Right cardiac atrium (tissue), 5 donors: Measurements from ENCODE around the gene RTKN2. TPM values are rescaled to one million over a fixed set of nuclear protein-coding genes. Genes with fewer than 3 reads are reported as not detected.

Experiments used
- ATAC-seq, 2 donors: fragments of 200-7000 bp; cut with Tn5 transposase; one replicate each; pipeline versions ENCODE4 v1.8.0 to v1.9.1; 2020; ENCODE audit warnings: moderate library complexity in 2 of 2, mild to moderate bottlenecking in 1 of 2
- DNase-seq, 3 donors: peaks; one replicate each; pipeline ENCODE4 v3.0.0-alpha.2; 2020
- H3K27ac ChIP-seq: one replicate; pipeline ENCODE4 v1.5.1; 2013; ENCODE audit warnings: mild to moderate bottlenecking, low read length, control low read depth, moderate library complexity
- H3K27me3 ChIP-seq: one replicate; pipeline ENCODE4 v1.6.1; 2013; ENCODE audit not compliant: control insufficient read depth, insufficient read depth
- H3K4me1 ChIP-seq: one replicate; pipeline ENCODE4 v1.6.1; 2013; ENCODE audit warnings: low read length; ENCODE audit not compliant: control insufficient read depth, insufficient read depth
- H3K4me3 ChIP-seq: one replicate; pipeline ENCODE4 v1.5.1; 2013; ENCODE audit warnings: low read length, control low read depth
- H3K9me3 ChIP-seq: one replicate; pipeline ENCODE4 v1.6.1; 2013; ENCODE audit warnings: low read length; ENCODE audit not compliant: control insufficient read depth
- WGBS: extraction: QIAGEN DNeasy Blood & Tissue Kit; methylation state at CpG from one replicate; pipeline ENCODE4 v1.1.7; 2013; 5-methylcytosine and 5-hydroxymethylcytosine counted together
- intact Hi-C, 4 donors: fragments of 100-400 bp; cut with DNase I; formaldehyde crosslinking; loops; one replicate each; pipeline versions ENCODE4 v1.11.0 to v1.14.0; 2022 to 2023
- polyA plus RNA-seq: library from polyadenylated mRNA; stranded (reverse); fragments of 200-250 nt; gene quantifications from one replicate; pipeline ENCODE4 v1.2.3, GENCODE V29; 2013
- total RNA-seq, 4 donors: library from RNA; stranded (reverse); fragmentation: NEBNext Ultra II Directional; extraction: Animal tissue kit (Norgen Biotek cat#: 25700); gene quantifications; one replicate each; pipeline ENCODE4 v1.2.1, GENCODE V29; 2021
- donor health status: healthy with polysubstance abuse.
- donor health status: DM: no; HTN: yes; CAD: no.
- donor health status: DM: no; HTN: no; CAD: no.
- donor health status: DM: no; HTN: yes; CAD: no; lungs with severe emphysema.
- donor health status: DM: yes; HTN: yes; CAD: no.

Gene RTKN2
- total and polyA plus RNA-seq, 5 donors = 0.06 to 0.19 (median 0.11) TPM

DNA sequence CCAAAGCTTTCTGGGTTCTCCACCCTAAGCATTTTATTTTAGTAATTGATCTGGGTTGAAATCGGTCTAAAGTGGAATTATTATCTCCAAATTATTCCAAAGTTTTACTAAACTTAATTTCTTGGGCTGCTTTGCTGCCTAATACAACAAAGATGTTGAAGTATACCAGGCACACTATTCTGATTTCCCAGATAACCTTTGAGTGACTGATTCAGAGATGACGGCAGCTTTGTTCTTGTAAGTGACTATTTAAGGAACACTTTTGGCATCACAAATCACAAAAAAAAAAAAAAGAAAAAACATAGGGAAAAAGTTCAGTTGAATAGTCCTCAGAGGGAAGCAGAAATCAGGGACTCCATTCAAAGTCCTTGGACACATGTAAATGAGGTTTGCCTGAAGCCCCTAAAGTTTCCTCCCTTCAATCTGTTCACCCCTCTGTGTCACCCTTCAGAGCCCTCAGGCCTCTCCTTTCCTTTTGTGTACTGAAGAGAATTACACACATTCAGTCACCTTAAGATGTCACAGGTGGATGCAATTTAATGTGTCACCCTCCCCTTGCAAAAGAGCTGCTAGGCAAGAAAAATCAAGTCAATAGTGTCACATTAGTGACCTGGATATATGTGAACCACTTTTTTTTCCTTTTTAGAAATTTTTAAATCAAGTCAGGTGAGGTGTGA is 81.5 kb downstream of the RTKN2 start:
- Histone ChIP-seq H3K27me3 (no peaks in the 10 kb centered on the region), H3K27ac (peak overlapping the region; percentile 52), H3K4me3 (no peak overlapping the region), H3K4me1 (peaks cover 2% of the 10 kb centered on the region), H3K9me3 (no peaks in the 10 kb centered on the region)
- WGBS = 49% methylated on average over 2 of the region's 2 CpGs
- DNase-seq = no peak
- intact Hi-C loops = no loop called here
- ATAC-seq = peak in 1 of 2 donors; percentile 76

DNA sequence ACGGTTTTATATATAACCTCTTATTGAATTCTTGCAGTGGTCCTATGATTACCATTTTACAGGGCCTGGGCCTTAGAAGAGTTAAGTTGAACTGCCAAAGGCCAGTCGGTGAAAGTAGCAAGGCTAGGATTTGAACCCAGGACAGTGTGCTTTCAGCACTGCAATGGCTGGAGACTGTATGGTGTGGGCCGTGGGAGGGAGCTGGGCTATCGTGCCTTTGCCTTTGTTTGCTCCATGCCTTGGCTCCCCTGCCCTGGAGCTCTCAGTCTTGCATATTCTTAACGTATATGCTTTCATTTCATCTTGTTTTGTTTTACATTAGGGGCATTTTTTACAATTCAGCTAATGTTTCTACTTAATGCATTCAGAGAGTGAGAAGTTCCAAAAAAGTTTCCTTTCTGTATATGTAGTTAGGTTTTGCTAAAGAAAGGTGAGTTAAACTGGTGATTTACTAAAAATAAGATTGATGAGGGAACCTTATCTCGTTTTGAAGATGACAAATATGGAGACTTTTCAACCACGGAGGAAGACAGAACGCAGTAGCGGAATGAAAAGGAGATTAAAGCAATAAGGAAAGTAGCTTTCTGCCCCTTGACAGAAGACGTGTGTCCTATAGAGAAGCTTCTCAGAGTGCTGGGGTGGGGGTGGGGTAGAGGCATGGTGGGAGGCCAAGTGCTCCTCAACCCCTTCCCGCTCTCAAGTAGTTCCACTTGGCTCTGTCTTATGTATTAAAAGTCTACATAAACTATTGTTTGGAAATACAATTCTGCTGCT is 82.5 kb downstream of the RTKN2 start:
- H3K4me1 ChIP-seq = peaks cover 2% of the 10 kb centered on the region
- H3K27ac ChIP-seq = no peak overlapping the region
- WGBS = 72% methylated on average over 11 of the region's 11 CpGs
- H3K4me3 ChIP-seq = no peak overlapping the region
- no peak for ATAC-seq
- H3K9me3 ChIP-seq = no peaks in the 10 kb centered on the region
- intact Hi-C loops = no loop called here
- no peak for DNase-seq
- H3K27me3 ChIP-seq = no peaks in the 10 kb centered on the region

- 92% methylated on average over 5 of the region's 5 CpGs for WGBS
- ATAC-seq (no peak), DNase-seq (no peak)
- Histone ChIP-seq H3K4me3 (no peak overlapping the region), H3K4me1 (peaks cover 2% of the 10 kb centered on the region), H3K9me3 (no peaks in the 10 kb centered on the region), H3K27ac (no peak overlapping the region), H3K27me3 (no peaks in the 10 kb centered on the region)
- intact Hi-C loops = no loop called here
Measured at GRCh38 chr10:62183857-62184795, 84.5 kb downstream of the RTKN2 start.

DNA sequence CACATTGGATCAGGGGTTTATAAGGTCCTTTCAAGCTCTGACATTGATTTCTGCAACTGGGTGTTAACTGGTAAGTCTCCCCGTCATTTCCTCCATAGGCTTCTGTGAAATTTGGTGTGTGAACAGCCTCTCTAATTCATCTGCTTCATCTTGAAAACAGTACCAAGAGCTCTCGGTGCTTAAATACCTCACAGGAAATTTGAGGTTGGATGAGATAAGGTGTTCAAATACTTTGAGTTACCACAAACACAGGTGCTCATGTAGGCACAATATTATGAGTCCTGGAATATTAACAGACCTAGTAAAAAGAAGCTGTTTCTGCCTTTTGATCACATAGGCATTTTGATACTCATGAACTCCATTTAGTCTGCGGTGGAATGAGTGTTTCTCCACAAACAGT is 85.2 kb downstream of the RTKN2 start:
- no peak overlapping the region for H3K4me3 ChIP-seq
- H3K4me1 ChIP-seq = peaks cover 2% of the 10 kb centered on the region
- H3K27ac ChIP-seq = no peak overlapping the region
- intact Hi-C loops = no loop called here
- ATAC-seq = no peak
- DNase-seq = no peak
- H3K9me3 ChIP-seq = no peaks in the 10 kb centered on the region
- WGBS = 77% methylated on average over 3 of the region's 3 CpGs
- H3K27me3 ChIP-seq = no peaks in the 10 kb centered on the region

GRCh38 chr10:62182595-62182994 is 86.0 kb downstream of the RTKN2 start:
- Histone ChIP-seq H3K4me3 (no peak overlapping the region), H3K9me3 (no peaks in the 10 kb centered on the region), H3K4me1 (peaks cover 2% of the 10 kb centered on the region), H3K27me3 (no peaks in the 10 kb centered on the region), H3K27ac (no peak overlapping the region)
- intact Hi-C loops = no loop called here
- DNase-seq (no peak), ATAC-seq (no peak)
- 97% methylated on average over 4 of the region's 4 CpGs for WGBS

DNA sequence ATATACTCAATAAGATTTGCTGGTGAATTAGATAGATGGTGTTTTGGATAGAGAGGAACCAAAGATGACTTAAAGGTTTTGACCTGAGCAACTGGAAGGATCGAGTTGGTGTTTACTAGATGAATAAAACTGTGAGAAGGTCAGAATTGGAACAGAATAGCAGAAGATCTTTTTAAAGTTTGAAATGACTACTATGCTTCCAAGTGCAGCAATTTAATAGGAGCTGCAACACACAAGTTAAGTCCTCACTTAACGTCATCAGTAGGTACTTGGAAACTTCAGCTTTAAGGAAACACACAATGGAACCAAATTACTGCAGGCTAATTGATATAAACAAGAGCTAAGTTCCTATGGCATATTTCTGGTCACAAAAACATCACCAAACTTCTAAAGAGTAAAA is 86.5 kb downstream of the RTKN2 start:
- no peaks in the 10 kb centered on the region for H3K27me3 ChIP-seq
- intact Hi-C loops = no loop called here
- WGBS = 77% methylated on average over 2 of the region's 2 CpGs
- ATAC-seq (no peak), DNase-seq (no peak)
- H3K4me1 ChIP-seq = peaks cover under 1% of the 10 kb centered on the region
- H3K9me3 ChIP-seq = no peaks in the 10 kb centered on the region
- H3K4me3 ChIP-seq = no peak overlapping the region
- H3K27ac ChIP-seq = no peak overlapping the region

DNA sequence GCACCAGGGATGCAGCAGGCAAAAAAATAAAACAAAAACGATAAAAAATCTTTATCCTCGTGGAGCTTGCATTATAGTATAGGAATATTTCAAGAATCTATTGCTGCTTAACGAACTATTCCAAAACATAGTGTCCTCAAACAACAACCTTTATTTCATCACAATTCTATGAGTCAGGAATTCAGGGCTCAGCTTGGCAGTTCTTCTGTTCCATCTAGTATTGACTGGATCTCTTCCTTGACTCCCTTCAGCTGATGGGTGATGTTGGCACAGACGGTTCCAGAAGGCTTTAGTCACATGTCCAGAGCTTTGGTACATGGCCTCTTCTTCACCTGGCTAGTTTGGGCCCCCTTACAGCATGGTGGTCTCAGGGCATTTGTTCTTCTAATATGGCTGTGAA is 88.0 kb downstream of the RTKN2 start:
- Histone ChIP-seq H3K27ac (no peak overlapping the region), H3K9me3 (no peaks in the 10 kb centered on the region), H3K27me3 (no peaks in the 10 kb centered on the region), H3K4me1 (no peaks in the 10 kb centered on the region), H3K4me3 (no peak overlapping the region)
- intact Hi-C loops = no loop called here
- ATAC-seq (no peak), DNase-seq (no peak)
- 97% methylated on average over 4 of the region's 4 CpGs for WGBS

GRCh38 chr10:62178568-62178967 is 90.1 kb downstream of the RTKN2 start:
- WGBS = 95% methylated on average over 2 of the region's 2 CpGs
- Histone ChIP-seq H3K4me1 (no peaks in the 10 kb centered on the region), H3K27ac (no peak overlapping the region), H3K9me3 (no peaks in the 10 kb centered on the region), H3K27me3 (no peaks in the 10 kb centered on the region), H3K4me3 (no peak overlapping the region)
- intact Hi-C loops = no loop called here
- DNase-seq (no peak), ATAC-seq (no peak)

GRCh38 chr10:62177111-62177510 is 91.5 kb downstream of the RTKN2 start:
- 89% methylated on average over 3 of the region's 3 CpGs for WGBS
- no peak for DNase-seq
- ATAC-seq = no peak
- intact Hi-C loops = no loop called here
- Histone ChIP-seq H3K27me3 (no peaks in the 10 kb centered on the region), H3K27ac (no peak overlapping the region), H3K4me3 (no peak overlapping the region), H3K9me3 (no peaks in the 10 kb centered on the region), H3K4me1 (no peaks in the 10 kb centered on the region)

GRCh38 chr10:62175251-62175650 is 93.4 kb downstream of the RTKN2 start:
- no peak for ATAC-seq
- 85% methylated on average over 2 of the region's 2 CpGs for WGBS
- DNase-seq = no peak

DNA sequence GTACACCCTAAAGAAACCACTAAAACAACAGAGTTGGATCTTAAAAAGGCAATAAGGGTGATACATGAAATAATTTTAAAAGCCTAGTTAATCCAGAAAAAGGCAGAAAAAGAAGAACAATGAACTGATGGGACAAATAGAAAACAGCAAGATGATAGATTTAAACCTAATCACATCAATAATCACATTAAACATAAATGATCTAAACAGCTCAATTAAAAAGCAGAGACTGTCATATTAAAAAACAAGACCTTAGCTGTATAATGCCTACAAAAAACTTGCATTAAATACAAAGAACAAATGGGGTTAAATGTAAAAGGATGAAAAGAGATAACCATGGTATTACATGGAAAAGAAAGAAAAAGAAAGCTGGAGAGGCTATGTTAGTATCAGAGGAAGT is 96.2 kb downstream of the RTKN2 start:
- no peaks in the 10 kb centered on the region for H3K4me1 ChIP-seq
- DNase-seq (no peak), ATAC-seq (no peak)

More at GRCh38 chr10:62175251-62175650, 93.4 kb downstream of the RTKN2 start:
- H3K27ac ChIP-seq = no peak overlapping the region
- H3K4me3 ChIP-seq = no peak overlapping the region
- H3K4me1 ChIP-seq = no peaks in the 10 kb centered on the region
- intact Hi-C loops = no loop called here
- H3K27me3 ChIP-seq = no peaks in the 10 kb centered on the region
- no peaks in the 10 kb centered on the region for H3K9me3 ChIP-seq

More for the DNA sequence above, 96.2 kb downstream of the RTKN2 start:
- no peak overlapping the region for H3K4me3 ChIP-seq
- intact Hi-C loops = no loop called here
- H3K27me3 ChIP-seq = no peaks in the 10 kb centered on the region
- H3K9me3 ChIP-seq = no peaks in the 10 kb centered on the region
- H3K27ac ChIP-seq = no peak overlapping the region
